SU-DHL-6 (cell line): Measurements from ENCODE around the gene LHFPL6.

Experiments
- EZH2phosphoT487 ChIP-seq: fragments of 200-600 bp; sonication (generic), shearing (Covaris generic); conservative IDR thresholded peaks from 2 replicates; pipeline ENCODE4 v1.6.1; 2018; ENCODE audit warnings: mild to moderate bottlenecking, antibody characterized with exemption, low read length, moderate library complexity, mixed read lengths
- TF ChIP-seq, protein P1 (sequence below): fragments of 200-600 bp; sonication (generic); IDR thresholded peaks from one replicate; pipeline ENCODE4 v1.5.1; 2017; ENCODE audit warnings: antibody characterized with exemption, mild to moderate bottlenecking, low read length, moderate library complexity; ENCODE audit not compliant: insufficient read depth, poor library complexity, severe bottlenecking

DNA sequence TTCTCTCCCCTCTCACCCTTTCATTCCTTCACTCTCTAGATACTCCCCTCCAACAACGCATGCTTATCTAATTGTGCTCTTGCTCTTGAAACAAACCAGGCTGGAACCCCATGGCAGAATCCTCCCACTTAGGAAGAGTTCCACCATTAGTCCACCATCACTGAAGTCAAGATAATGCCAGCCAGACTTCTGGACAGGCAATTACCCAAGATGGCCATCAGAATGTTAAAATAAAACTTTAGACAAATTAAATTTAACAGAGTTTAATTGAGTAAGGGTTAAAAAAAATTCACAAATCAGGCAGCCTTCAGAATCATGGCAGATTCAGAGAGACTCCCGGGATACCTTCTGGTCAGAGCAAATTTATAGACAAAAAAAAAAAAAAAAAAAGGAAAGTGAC lies 221.5 kb downstream of the LHFPL6 start:
- TF ChIP-seq, protein P1, sequence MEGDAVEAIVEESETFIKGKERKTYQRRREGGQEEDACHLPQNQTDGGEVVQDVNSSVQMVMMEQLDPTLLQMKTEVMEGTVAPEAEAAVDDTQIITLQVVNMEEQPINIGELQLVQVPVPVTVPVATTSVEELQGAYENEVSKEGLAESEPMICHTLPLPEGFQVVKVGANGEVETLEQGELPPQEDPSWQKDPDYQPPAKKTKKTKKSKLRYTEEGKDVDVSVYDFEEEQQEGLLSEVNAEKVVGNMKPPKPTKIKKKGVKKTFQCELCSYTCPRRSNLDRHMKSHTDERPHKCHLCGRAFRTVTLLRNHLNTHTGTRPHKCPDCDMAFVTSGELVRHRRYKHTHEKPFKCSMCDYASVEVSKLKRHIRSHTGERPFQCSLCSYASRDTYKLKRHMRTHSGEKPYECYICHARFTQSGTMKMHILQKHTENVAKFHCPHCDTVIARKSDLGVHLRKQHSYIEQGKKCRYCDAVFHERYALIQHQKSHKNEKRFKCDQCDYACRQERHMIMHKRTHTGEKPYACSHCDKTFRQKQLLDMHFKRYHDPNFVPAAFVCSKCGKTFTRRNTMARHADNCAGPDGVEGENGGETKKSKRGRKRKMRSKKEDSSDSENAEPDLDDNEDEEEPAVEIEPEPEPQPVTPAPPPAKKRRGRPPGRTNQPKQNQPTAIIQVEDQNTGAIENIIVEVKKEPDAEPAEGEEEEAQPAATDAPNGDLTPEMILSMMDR, result no peak
- no peak for TF ChIP-seq EZH2phosphoT487
